PFSK-1 (cell line): ENCODE data around the gene MED4.

Experiments used
- POLR2AphosphoS5 ChIP-seq: IDR thresholded peaks from 2 replicates; pipeline ENCODE4 v1.6.1; 2012; ENCODE audit warnings: low read depth, mild to moderate bottlenecking, control low read depth, low read length, moderate library complexity
- REST ChIP-seq, 2 experiments: IDR thresholded peaks; 2 replicates each; pipeline versions ENCODE4 v1.6.1 to v1.8.0; 2011 to 2012; ENCODE audit warnings: low read depth in 2 of 2, low read length in 2 of 2, control low read depth in 1 of 2, inconsistent platforms in 1 of 2, mild to moderate bottlenecking in 1 of 2, moderate library complexity in 1 of 2; ENCODE audit not compliant: insufficient read depth in 1 of 2
- SIN3A ChIP-seq: IDR thresholded peaks from 2 replicates; pipeline ENCODE4 v1.6.1; 2012; ENCODE audit warnings: mild to moderate bottlenecking, low read length, moderate library complexity, borderline replicate concordance; ENCODE audit not compliant: insufficient read depth

- TF ChIP-seq SIN3A, result no peak
- TF ChIP-seq POLR2AphosphoS5, result no peak
- no peak for TF ChIP-seq REST (IDR thresholded peaks at IDR 0.05; ENCODE audit: insufficient read depth in 1 of 2, low read depth in 2 of 2, low read length in 2 of 2)
These were observed 13.2 kb upstream of the MED4 start for GRCh38 chr13:48108106-48108505.
